Muscle of leg (tissue), 11 donors: ENCODE results near the gene SEMA4F. TPM values are rescaled to one million over a fixed set of nuclear protein-coding genes. Genes with fewer than 3 reads are reported as not detected.
"Not testable (repeated sequence)": the region's sequence is repeated elsewhere in the genome, so short reads cannot be mapped to it uniquely, and the experiment has no call there.

Experiments
- DNase-seq: peaks from one replicate; pipeline ENCODE4 v3.0.0; 2013
- H3K27ac ChIP-seq: one replicate; pipeline ENCODE4 v1.5.1; 2013; ENCODE audit warnings: mild to moderate bottlenecking, low read length, control low read depth
- H3K27me3 ChIP-seq: one replicate; pipeline ENCODE4 v1.6.1; 2013; ENCODE audit warnings: low read length; ENCODE audit not compliant: control insufficient read depth, insufficient read depth
- H3K36me3 ChIP-seq: one replicate; pipeline ENCODE4 v1.6.1; 2013; ENCODE audit warnings: low read length; ENCODE audit not compliant: control insufficient read depth, insufficient read depth
- H3K4me1 ChIP-seq: one replicate; pipeline ENCODE4 v1.6.1; 2013; ENCODE audit warnings: low read length; ENCODE audit not compliant: control insufficient read depth, insufficient read depth
- H3K4me3 ChIP-seq: one replicate; pipeline ENCODE4 v1.5.1; 2013; ENCODE audit warnings: low read length, control low read depth
- H3K9me3 ChIP-seq: replicated peaks from 2 replicates; pipeline ENCODE4 v1.6.1; 2013; ENCODE audit warnings: low read depth, low read length; ENCODE audit not compliant: control insufficient read depth
- WGBS: methylation state at CpG from one replicate; pipeline ENCODE4 v1.1.5; 2013; ENCODE audit warnings: missing lambda C conversion rate; ENCODE audit not compliant: insufficient coverage; 5-methylcytosine and 5-hydroxymethylcytosine counted together
- polyA plus RNA-seq, 8 donors: library from polyadenylated mRNA; unstranded; fragments of 120-200 nt; gene quantifications; one replicate each; pipeline versions ENCODE4 v1.2.1 to v1.2.3, GENCODE V29; 2013; ENCODE audit warnings: inconsistent platforms in 1 of 8, low replicate concordance in 1 of 8; ENCODE audit not compliant: insufficient read length in 8 of 8, insufficient read depth in 1 of 8
- total RNA-seq: library from RNA; stranded (reverse); fragments of 120-200 nt; gene quantifications from one replicate; pipeline ENCODE4 v1.2.4, GENCODE V29; 2013

Gene SEMA4F
- total and polyA plus RNA-seq, 9 donors, result 2.1 to 4.6 (median 3.5) TPM

DNA sequence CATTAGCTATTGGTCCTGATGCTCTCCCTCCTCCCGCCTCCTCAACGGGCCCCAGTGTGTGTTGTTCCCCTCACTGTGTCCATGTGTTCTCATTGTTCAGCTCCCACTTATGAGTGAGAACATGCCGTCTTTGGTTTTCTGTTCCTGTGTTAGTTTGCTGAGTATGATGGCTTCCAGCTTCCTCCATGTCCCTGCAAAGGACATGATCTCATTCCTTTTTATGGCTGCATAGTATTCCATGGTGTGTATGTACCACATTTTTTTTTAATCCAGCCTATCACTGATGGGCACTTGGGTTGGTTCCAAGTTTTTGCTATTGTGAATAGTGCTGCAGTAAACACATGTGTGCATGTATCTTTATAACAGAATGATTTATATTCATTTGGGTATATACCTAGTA lies 23.6 kb upstream of the SEMA4F start:
- DNase-seq, H3K27me3 ChIP-seq, H3K27ac ChIP-seq, H3K4me3 ChIP-seq, H3K9me3 ChIP-seq, H3K4me1 ChIP-seq, H3K36me3 ChIP-seq: not testable (repeated sequence)
- 100% methylated on average over 1 of the region's 3 CpGs for WGBS

DNA sequence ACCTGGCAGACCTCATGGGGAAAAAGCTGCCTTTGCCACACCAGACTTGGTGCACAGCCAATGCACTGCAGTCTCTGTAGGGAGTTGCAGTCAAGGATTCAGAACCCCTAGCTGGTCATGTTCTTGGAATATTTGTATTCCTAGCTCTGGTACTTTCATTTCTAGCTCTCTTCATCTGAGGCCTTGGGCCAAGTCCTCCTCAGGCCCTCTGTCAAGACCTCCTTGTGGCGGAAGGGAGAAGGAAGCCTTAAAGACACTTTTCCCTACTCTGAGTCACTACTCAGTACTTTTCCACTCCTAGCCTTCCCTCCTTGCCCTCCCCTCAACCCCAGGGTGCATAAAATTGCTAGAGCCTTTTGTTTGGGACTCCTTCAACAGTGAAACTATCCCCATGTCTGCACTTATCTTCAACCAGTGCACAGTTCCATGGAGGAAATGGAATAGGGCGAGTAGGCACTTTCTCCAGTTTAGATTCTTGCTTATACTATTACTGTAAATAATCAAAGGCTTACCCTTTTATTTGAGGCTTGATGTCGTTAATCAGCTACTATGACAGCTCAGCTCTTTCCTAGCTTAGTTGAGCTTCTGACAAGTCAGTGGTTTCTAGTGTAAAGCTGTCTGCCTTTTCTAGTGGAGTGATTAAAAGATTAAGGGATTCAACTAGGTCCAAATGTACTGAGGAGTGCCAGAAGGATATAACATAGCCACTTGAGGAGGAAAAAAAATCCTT lies 21.7 kb upstream of the SEMA4F start:
- Histone ChIP-seq H3K27ac (no peak overlapping the region), H3K36me3 (no peaks in the 10 kb centered on the region), H3K27me3 (no peaks in the 10 kb centered on the region), H3K4me1 (no peaks in the 10 kb centered on the region), H3K4me3 (no peak overlapping the region), H3K9me3 (no peaks in the 10 kb centered on the region)
- DNase-seq, result no peak
- WGBS, result 40% methylated on average over 1 of the region's 3 CpGs

DNA sequence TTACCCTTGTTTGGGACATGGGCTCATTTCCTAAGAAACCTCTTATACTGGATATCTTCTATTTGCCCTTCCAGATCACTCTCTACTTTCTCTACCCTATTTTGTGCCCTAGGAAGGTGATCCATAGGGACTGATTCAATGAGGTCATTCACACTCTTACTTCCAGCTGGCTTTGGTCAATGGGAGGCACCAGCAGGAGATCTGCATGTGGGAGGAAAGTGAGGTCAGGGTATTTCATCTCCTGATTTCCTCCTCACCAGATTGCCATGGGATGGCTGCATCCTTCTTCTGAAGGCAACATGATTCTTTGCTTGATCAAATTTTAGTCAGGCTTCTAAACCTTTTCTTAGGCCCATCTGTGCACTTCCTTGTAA lies 21.1 kb upstream of the SEMA4F start:
- no peaks in the 10 kb centered on the region for H3K9me3 ChIP-seq
- H3K27ac ChIP-seq, result no peak overlapping the region
- DNase-seq, result no peak
- no peaks in the 10 kb centered on the region for H3K36me3 ChIP-seq
- H3K4me3 ChIP-seq, result no peak overlapping the region
- no peaks in the 10 kb centered on the region for H3K27me3 ChIP-seq
- no peaks in the 10 kb centered on the region for H3K4me1 ChIP-seq

DNA sequence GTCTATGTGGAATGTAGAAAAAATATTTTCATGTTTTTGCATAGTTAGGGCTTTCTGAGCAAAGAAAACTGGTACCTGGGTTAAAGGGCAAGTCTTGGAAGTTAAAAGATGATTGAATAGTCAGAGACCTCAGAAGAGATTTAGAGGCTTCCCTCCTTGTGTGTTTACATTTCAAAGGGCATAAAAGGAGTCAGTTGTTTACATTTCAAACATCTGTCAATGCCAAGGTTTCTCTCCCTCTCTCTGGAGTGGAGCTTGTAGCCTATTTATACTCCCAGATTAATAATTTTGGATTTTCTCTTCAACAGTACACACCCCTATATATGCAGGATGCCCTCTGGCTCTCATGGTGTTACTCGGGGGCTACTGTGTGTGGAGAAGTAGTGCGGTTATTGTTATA lies 14.5 kb upstream of the SEMA4F start:
- no peaks in the 10 kb centered on the region for H3K36me3 ChIP-seq
- no peaks in the 10 kb centered on the region for H3K9me3 ChIP-seq
- peaks cover 4% of the 10 kb centered on the region for H3K27me3 ChIP-seq
- H3K4me3 ChIP-seq, result no peak overlapping the region
- no peak overlapping the region for H3K27ac ChIP-seq
- no peak for DNase-seq
- WGBS, result no CpG with 5 or more reads among the region's 2 CpGs
- no peaks in the 10 kb centered on the region for H3K4me1 ChIP-seq

DNA sequence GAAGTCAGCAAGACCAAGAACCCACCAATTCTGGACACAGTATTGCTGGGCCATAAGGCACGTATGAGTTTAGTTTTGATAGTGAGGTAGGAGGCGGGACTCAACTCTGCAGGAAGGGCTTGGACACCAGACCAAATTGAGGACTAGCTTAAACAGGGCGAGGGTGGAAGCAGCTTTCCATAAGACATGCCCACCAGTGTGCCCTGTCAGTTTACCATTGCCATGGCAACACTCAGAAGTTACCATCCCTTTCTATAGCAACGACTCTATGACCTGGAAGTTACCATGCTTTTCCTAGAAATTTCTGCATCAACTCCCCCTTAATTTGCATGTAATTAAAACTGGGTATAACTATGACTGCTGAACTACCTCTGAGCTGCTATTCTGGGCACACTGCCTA lies 8.7 kb upstream of the SEMA4F start:
- Histone ChIP-seq H3K9me3 (no peaks in the 10 kb centered on the region), H3K4me1 (no peaks in the 10 kb centered on the region), H3K27ac (no peak overlapping the region), H3K4me3 (no peak overlapping the region), H3K27me3 (peaks cover 22% of the 10 kb centered on the region), H3K36me3 (no peaks in the 10 kb centered on the region)
- no peak for DNase-seq
- WGBS, result 67% methylated on average over 1 of the region's 4 CpGs

DNA sequence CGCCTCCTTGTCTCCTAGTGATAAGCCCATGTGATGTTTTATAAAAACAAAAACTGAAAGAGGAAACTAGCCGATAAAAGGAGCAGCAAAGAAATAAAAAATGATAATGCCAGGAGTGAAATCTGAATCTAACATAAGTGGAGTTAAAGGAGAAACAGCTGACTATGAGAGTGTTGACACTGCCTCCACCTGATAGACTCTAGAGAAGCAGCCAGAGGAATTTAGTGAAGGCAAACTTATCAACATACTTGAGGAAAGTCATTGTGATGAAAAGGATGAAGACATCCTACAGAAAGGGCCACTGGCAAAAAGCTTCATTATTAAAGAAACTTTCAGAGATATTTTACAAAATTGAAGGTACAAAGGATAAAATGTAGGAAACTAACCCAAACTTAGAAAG lies 7.8 kb upstream of the SEMA4F start:
- Histone ChIP-seq H3K4me3 (no peak overlapping the region), H3K4me1 (no peaks in the 10 kb centered on the region), H3K27ac (no peak overlapping the region), H3K36me3 (no peaks in the 10 kb centered on the region), H3K27me3 (peaks cover 22% of the 10 kb centered on the region), H3K9me3 (no peaks in the 10 kb centered on the region)
- no CpG with 5 or more reads among the region's 2 CpGs for WGBS
- DNase-seq, result no peak

DNA sequence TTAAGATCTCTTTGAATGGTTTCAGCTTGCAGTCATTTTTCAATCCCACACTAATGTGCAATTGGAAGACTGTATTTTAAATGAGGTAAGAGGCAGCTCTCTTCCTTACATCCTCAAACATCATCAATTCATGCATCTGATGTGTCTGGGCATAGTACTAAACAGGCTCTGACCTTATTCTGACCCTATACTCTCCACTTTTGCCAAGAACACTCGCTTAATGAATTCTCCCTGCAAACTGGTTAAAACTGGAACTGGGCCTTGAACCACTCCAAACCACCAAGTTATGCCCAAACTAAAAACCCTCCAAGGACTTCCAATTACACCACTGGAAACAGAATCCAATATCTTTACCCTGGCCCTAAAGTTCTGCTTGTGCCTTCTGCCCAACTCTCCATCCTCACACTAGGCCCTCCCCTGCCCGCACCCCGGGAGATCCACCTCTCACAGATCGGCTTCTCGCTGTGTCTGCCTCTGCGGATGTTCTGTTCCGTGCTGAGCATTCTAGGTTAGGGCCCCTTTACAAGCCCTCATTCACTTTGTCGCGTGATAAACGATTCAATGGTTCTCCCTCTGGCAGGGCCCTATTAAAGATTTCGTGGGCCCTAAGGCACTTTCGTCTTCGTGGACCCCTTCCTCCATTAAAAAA lies 7.1 kb upstream of the SEMA4F start:
- Histone ChIP-seq H3K4me1 (no peaks in the 10 kb centered on the region), H3K27ac (no peak overlapping the region), H3K27me3 (peaks cover 22% of the 10 kb centered on the region), H3K4me3 (no peak overlapping the region), H3K36me3 (no peaks in the 10 kb centered on the region), H3K9me3 (no peaks in the 10 kb centered on the region)
- 79% methylated on average over 10 of the region's 13 CpGs for WGBS
- DNase-seq, result no peak

DNA sequence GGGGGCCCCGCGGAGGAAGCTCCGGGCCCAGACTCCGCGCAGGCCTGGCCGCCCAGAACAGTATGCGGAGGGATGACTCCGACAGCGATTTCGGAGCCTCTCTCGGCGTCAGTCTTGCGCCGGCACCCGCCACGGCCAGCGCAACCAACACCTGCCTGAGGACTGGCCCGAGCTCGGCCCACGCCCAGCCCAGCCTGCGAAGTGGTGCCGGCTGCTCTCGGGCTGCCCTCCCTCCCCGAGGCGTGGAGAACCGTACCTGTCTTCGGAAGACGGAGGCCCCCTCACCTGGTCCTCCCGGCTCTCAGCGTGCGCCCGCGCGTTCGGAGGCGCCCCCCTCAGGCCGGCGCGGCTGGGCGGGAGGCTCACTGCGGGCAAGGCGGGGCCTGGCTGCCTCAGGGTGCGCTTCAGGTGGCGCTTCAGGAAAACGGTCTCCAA lies 6.0 kb upstream of the SEMA4F start, which contains the start of gene M1AP:
M1AP (minus strand) TSS at position 322 of the 435 bp plus-strand sequence. CDS start 8,055 bp downstream, outside the sequence.
- no peaks in the 10 kb centered on the region for H3K9me3 ChIP-seq
- no peak within 1 kb of the TSS for H3K4me3 ChIP-seq
- WGBS, result 4% methylated on average over 31 of the region's 45 CpGs
- H3K4me1 ChIP-seq, result no peaks in the 10 kb centered on the region
- H3K36me3 ChIP-seq, result no peaks in the 10 kb centered on the region
- no peak for DNase-seq
- no peak within 1 kb of the TSS for H3K27ac ChIP-seq
- H3K27me3 ChIP-seq, result peaks cover 20% of the 10 kb centered on the region

DNA sequence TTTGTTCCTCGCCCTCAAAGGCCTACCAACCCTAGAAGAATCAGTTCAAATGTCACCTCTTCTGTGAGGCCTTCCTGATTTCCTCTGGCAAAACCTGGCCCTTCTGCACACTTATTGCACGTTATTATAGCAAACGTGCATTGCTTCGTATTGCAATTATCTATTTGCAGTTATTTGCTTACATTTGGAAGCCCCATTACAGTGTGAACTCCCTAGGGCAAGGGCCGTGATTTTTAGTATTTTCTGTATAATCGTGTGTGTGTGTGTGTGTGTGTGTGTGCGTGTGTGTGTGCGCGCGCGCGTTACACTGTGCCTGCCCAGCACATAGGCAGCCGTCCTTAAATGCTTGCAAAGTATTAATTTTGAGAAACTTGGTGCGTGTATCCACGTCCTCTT lies 460 bp upstream of the SEMA4F start:
- DNase-seq, result no peak
- Histone ChIP-seq H3K36me3 (no peaks in the 10 kb centered on the region), H3K27ac (no peak overlapping the region), H3K4me3 (peak overlapping the region; percentile 72), H3K9me3 (no peaks in the 10 kb centered on the region), H3K27me3 (peaks cover 17% of the 10 kb centered on the region), H3K4me1 (peaks cover 11% of the 10 kb centered on the region)
- 36% methylated on average over 5 of the region's 15 CpGs for WGBS

DNA sequence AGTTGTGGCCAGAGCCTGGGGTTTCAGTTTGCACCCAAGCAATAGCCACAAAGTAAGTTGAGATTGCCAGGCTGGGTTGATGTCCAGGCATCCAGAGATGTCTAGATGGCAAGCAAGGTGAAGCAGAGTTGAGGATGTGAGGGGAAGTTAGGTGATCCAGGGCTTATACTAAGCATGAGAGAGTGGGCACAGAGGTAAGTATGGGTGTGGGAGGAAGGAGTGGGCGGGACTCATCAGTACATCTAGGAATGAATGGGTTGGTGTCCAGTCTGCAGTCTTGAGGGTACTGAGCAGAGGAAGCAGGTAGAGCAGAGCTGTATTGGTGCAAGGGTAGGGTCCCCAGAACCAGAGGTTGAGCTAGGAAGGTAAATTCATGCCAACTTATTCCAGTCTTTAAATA lies 1.5 kb downstream of the SEMA4F start:
- 100% methylated on average over 1 of the region's 1 CpG for WGBS
- H3K4me3 ChIP-seq, result no peak overlapping the region
- DNase-seq, result no peak
- H3K27me3 ChIP-seq, result peaks cover 14% of the 10 kb centered on the region
- H3K36me3 ChIP-seq, result no peaks in the 10 kb centered on the region
- peaks cover 11% of the 10 kb centered on the region for H3K4me1 ChIP-seq
- no peaks in the 10 kb centered on the region for H3K9me3 ChIP-seq
- H3K27ac ChIP-seq, result no peak overlapping the region
